Measurements from ENCODE around the gene NUP214. TPM values are rescaled to one million over a fixed set of nuclear protein-coding genes. Genes with fewer than 3 reads are reported as not detected.
A peak's percentile ranks its signal among the peaks of the same experiment; 100 is the strongest.

Gene NUP214
- polyA plus RNA-seq, 1 experiment: 6.3 TPM

- ChIA-PET POLR2A (interaction anchor here (0.6 kb wide), 1 partner anchor 154 kb away, joined by 5 read pairs; no protein-coding TSS in a partner anchor), CTCF (no interaction called here)
- H3K4me3 ChIP-seq (ENCODE audit: low read depth, low read length): no peak overlapping the region
- TF ChIP-seq CTCF (IDR thresholded peaks at IDR 0.05; ENCODE audit: insufficient read depth, low read depth, low read length): no peak
- no peak for DNase-seq (ENCODE audit: low read depth)
- peaks cover 32% of the 10 kb centered on the region for H3K27me3 ChIP-seq (ENCODE audit: control insufficient read depth, insufficient read depth, low read length)
- H3K36me3 ChIP-seq (ENCODE audit: control insufficient read depth, insufficient read depth, low read length): no peaks in the 10 kb centered on the region
Measured at GRCh38 chr9:131092548-131093440, 32.6 kb upstream of the NUP214 start.

GRCh38 chr9:131094015-131094414 lies 31.4 kb upstream of the NUP214 start:
- POLR2A ChIA-PET: no interaction called here
- no peak overlapping the region for H3K4me3 ChIP-seq (ENCODE audit: low read depth, low read length)

DNA sequence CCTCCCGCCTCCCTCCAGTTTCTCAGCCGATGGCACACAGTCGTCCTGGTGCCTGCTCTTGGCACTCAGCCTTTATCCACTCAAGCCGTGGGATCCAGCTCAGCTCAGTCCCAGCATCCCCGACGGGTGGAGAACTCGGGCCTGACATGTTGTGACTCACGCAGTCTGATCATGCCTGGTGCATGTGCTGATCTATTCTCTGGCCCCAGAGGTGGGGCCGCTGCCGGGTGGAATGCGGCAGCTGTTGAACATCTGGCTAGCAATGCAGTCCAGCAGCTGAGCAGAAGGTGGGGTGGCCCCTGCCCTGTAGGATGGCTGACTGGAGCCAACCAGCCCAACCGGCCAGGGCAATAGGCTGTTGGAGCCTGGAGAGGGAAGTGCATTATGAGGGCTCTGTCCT lies 30.8 kb upstream of the NUP214 start:
- ChIA-PET POLR2A (no interaction called here), CTCF (interaction anchor here (1.0 to 1.3 kb wide), 2 partner anchors 9 to 37 kb away, joined by 3 to 5 read pairs; no protein-coding TSS in a partner anchor)

More at GRCh38 chr9:131094015-131094414, 31.4 kb upstream of the NUP214 start:
- TF ChIP-seq CTCF (IDR thresholded peaks at IDR 0.05; ENCODE audit: insufficient read depth, low read depth, low read length): no peak
- peaks cover 34% of the 10 kb centered on the region for H3K27me3 ChIP-seq (ENCODE audit: control insufficient read depth, insufficient read depth, low read length)
- no peaks in the 10 kb centered on the region for H3K36me3 ChIP-seq (ENCODE audit: control insufficient read depth, insufficient read depth, low read length)
- DNase-seq (ENCODE audit: low read depth): no peak
- CTCF ChIA-PET: interaction anchor here (1.3 kb wide), 1 partner anchor 10 kb away, joined by 3 read pairs; no protein-coding TSS in a partner anchor

DNA sequence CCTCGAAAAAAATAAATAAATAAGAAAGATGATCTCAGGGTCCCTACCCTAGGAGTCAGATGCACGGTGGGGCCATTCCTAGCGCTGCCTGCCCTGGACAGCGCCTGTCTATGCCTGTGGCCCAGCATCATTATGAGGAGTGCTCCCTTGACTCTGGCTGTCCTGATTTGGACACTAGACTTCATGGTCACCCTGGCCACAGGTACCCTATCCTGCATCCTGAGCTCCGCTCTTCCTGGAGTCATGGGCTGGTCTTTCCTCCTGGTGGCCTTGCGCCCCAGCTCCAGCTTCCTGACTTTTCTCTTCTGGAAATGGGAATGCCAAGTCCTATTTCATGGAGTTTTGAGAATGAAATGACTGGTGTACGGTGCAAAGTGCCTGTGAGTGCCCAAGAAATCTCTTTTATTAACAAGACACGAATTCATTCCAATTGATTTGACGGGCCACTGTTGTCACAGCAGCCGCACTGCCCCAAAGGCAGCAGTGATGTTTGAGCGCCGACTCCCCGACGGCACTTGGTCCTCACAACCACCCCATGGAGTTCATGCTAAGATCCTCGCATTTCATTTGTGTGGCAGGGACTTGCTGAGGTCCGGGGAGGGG lies 29.6 kb upstream of the NUP214 start:
- Histone ChIP-seq H3K36me3 (ENCODE audit: control insufficient read depth, insufficient read depth, low read length) (no peaks in the 10 kb centered on the region), H3K27me3 (ENCODE audit: control insufficient read depth, insufficient read depth, low read length) (peaks cover 38% of the 10 kb centered on the region), H3K4me3 (ENCODE audit: low read depth, low read length) (no peak overlapping the region)
- DNase-seq (ENCODE audit: low read depth): no peak
- CTCF ChIA-PET: interaction anchor here (0.6 kb wide), 1 partner anchor 747 kb away, joined by 3 read pairs; no protein-coding TSS in a partner anchor
- POLR2A ChIA-PET: no interaction called here
- TF ChIP-seq CTCF (IDR thresholded peaks at IDR 0.05; ENCODE audit: insufficient read depth, low read depth, low read length): no peak

More for the DNA sequence above, 30.8 kb upstream of the NUP214 start:
- Histone ChIP-seq H3K27me3 (ENCODE audit: control insufficient read depth, insufficient read depth, low read length) (peaks cover 38% of the 10 kb centered on the region), H3K4me3 (ENCODE audit: low read depth, low read length) (no peak overlapping the region), H3K36me3 (ENCODE audit: control insufficient read depth, insufficient read depth, low read length) (no peaks in the 10 kb centered on the region)
- TF ChIP-seq CTCF (IDR thresholded peaks at IDR 0.05; ENCODE audit: insufficient read depth, low read depth, low read length): no peak
- peak; percentile 15 for DNase-seq (ENCODE audit: low read depth)

All from BJ (cell line).